IMR-90 (cell line): ENCODE results near the gene SLC9A2. TPM values are rescaled to one million over a fixed set of nuclear protein-coding genes. Genes with fewer than 3 reads are reported as not detected.

ENCODE experiments used
- ATAC-seq: fragments of 200-7000 bp; cut with Tn5 transposase; 2 replicates; pipeline ENCODE4 v1.9.1; 2020; ENCODE audit warnings: low read depth, mild to moderate bottlenecking, moderate library complexity
- BruUV-seq: library from RNA; stranded (reverse); fragments of 400-500 nt; replicated peaks from 2 replicates; lab custom pipeline; 2021; lab: Mats Ljungman, UMichigan
- CTCF ChIA-PET: fragments of 300-600 bp; formaldehyde crosslinking; extraction: SDS; loops from one replicate; lab custom pipeline; 2021; ENCODE audit warnings: antibody characterized with exemption; lab: Yijun Ruan, JAX
- POLR2A ChIA-PET: fragments of 300-600 bp; sonication (Branson Sonifier 250); formaldehyde crosslinking; loops from one replicate; lab custom pipeline; 2022; ENCODE audit warnings: antibody characterized with exemption; ENCODE audit not compliant: unreplicated experiment; lab: Charles Lee
- DNase-seq: peaks from one replicate; pipeline ENCODE4 v3.0.0; 2013
- H2AFZ ChIP-seq: replicated peaks from 2 replicates; pipeline ENCODE3; 2013; ENCODE audit warnings: low read length, mild to moderate bottlenecking; ENCODE audit not compliant: poor library complexity
- H2AK5ac ChIP-seq: 2 replicates; pipeline ENCODE4 v1.6.1; 2013; ENCODE audit warnings: low read depth, low read length, inconsistent platforms
- H2AK9ac ChIP-seq: replicated peaks from 2 replicates; pipeline ENCODE3; 2013; ENCODE audit warnings: mild to moderate bottlenecking, low read depth, low read length, moderate library complexity; ENCODE audit not compliant: poor library complexity
- H2BK120ac ChIP-seq: 2 replicates; pipeline ENCODE4 v1.6.1; 2013; ENCODE audit warnings: low read depth, low read length, inconsistent platforms
- H2BK15ac ChIP-seq: 3 replicates; pipeline ENCODE4 v1.6.1; 2013; ENCODE audit warnings: low read depth, low read length, inconsistent platforms
- H2BK20ac ChIP-seq: 2 replicates; pipeline ENCODE4 v1.6.1; 2013; ENCODE audit warnings: low read depth, mild to moderate bottlenecking, inconsistent platforms, low read length, moderate library complexity
- H2BK5ac ChIP-seq: 2 replicates; pipeline ENCODE4 v1.6.1; 2013; ENCODE audit warnings: mild to moderate bottlenecking, low read depth, low read length, inconsistent platforms; ENCODE audit not compliant: poor library complexity, severe bottlenecking
- H3K14ac ChIP-seq: replicated peaks from 2 replicates; pipeline ENCODE4 v1.6.1; 2013; ENCODE audit warnings: low read depth, low read length, inconsistent platforms
- H3K18ac ChIP-seq: 2 replicates; pipeline ENCODE4 v1.6.1; 2013; ENCODE audit warnings: low read depth, low read length, control low read depth
- H3K23ac ChIP-seq: 2 replicates; pipeline ENCODE4 v1.6.1; 2013; ENCODE audit warnings: low read depth, low read length, inconsistent platforms
- H3K27ac ChIP-seq: 2 replicates; pipeline ENCODE4 v1.5.1; 2013; ENCODE audit warnings: mild to moderate bottlenecking, control low read depth, low read length; ENCODE audit not compliant: insufficient read depth
- H3K27me3 ChIP-seq: 2 replicates; pipeline ENCODE4 v1.6.1; 2013; ENCODE audit warnings: low read length; ENCODE audit not compliant: control insufficient read depth, insufficient read depth
- H3K36me3 ChIP-seq: 2 replicates; pipeline ENCODE4 v1.6.1; 2013; ENCODE audit warnings: low read length, mixed read lengths; ENCODE audit not compliant: control insufficient read depth, insufficient read depth
- H3K4ac ChIP-seq: 2 replicates; pipeline ENCODE4 v1.6.1; 2013; ENCODE audit warnings: low read depth, low read length, inconsistent platforms
- H3K4me1 ChIP-seq: 2 replicates; pipeline ENCODE4 v1.6.1; 2013; ENCODE audit warnings: low read length, mixed read lengths; ENCODE audit not compliant: control insufficient read depth, insufficient read depth
- H3K4me2 ChIP-seq: 2 replicates; pipeline ENCODE4 v1.6.1; 2013; ENCODE audit warnings: low read depth, mild to moderate bottlenecking, control low read depth, low read length, moderate library complexity
- H3K4me3 ChIP-seq: 2 replicates; pipeline ENCODE4 v1.5.1; 2013; ENCODE audit warnings: low read depth, mild to moderate bottlenecking, control low read depth, low read length, moderate library complexity; ENCODE audit not compliant: insufficient read depth
- H3K56ac ChIP-seq: 2 replicates; pipeline ENCODE4 v1.6.1; 2013; ENCODE audit warnings: low read length, inconsistent platforms; ENCODE audit not compliant: insufficient read depth; ENCODE audit errors: extremely low read depth
- H3K79me1 ChIP-seq, 2 experiments: 2 replicates each; pipeline ENCODE4 v1.6.1; 2013; ENCODE audit warnings: low read length in 2 of 2, inconsistent platforms in 1 of 2, low read depth in 1 of 2
- H3K9ac ChIP-seq: 2 replicates; pipeline ENCODE4 v1.6.1; 2013; ENCODE audit warnings: low read depth, low read length, control low read depth
- H3K9me1 ChIP-seq: 2 replicates; pipeline ENCODE4 v1.6.1; 2013; ENCODE audit warnings: low read length, inconsistent platforms; ENCODE audit not compliant: insufficient read depth
- H3K9me3 ChIP-seq: 2 replicates; pipeline ENCODE4 v1.6.1; 2013; ENCODE audit warnings: low read length; ENCODE audit not compliant: control insufficient read depth, insufficient read depth
- H4K20me1 ChIP-seq: 2 replicates; pipeline ENCODE4 v1.6.1; 2013; ENCODE audit warnings: low read length, inconsistent platforms; ENCODE audit not compliant: insufficient read depth
- H4K5ac ChIP-seq: 2 replicates; pipeline ENCODE4 v1.6.1; 2013; ENCODE audit warnings: mild to moderate bottlenecking, low read depth, low read length, control low read depth
- H4K8ac ChIP-seq, 2 experiments: 2 replicates each; pipeline ENCODE4 v1.6.1; 2013; ENCODE audit warnings: low read depth in 2 of 2, low read length in 2 of 2, control low read depth in 1 of 2, inconsistent platforms in 1 of 2
- H4K91ac ChIP-seq: 2 replicates; pipeline ENCODE4 v1.6.1; 2013; ENCODE audit warnings: low read depth, low read length, inconsistent platforms; ENCODE audit not compliant: insufficient read depth
- BHLHE40 ChIP-seq: fragments of 150-350 bp; IDR thresholded peaks from 2 replicates; pipeline ENCODE4 v1.6.1; 2016; ENCODE audit warnings: mild to moderate bottlenecking, low read depth, low read length
- CEBPB ChIP-seq: IDR thresholded peaks from 2 replicates; pipeline ENCODE4 v1.6.1; 2012; ENCODE audit warnings: low read depth, low read length, improper control_type of control experiment
- CHD1 ChIP-seq: IDR thresholded peaks from 2 replicates; pipeline ENCODE4 v1.6.1; 2012; ENCODE audit warnings: low read depth, low read length, improper control_type of control experiment
- CTCF ChIP-seq: conservative IDR thresholded peaks from 2 replicates; pipeline ENCODE4 v1.5.1; 2012; ENCODE audit warnings: mild to moderate bottlenecking, low read depth, low read length, improper control_type of control experiment
- ELK1 ChIP-seq: fragments of 150-350 bp; IDR thresholded peaks from 2 replicates; pipeline ENCODE4 v1.6.1; 2016; ENCODE audit warnings: low read depth, mild to moderate bottlenecking, low read length, moderate library complexity, borderline replicate concordance
- FOS ChIP-seq: fragments of 150-350 bp; IDR thresholded peaks from 2 replicates; pipeline ENCODE4 v1.6.1; 2016; ENCODE audit warnings: low read depth, low read length
- MAFK ChIP-seq: IDR thresholded peaks from 2 replicates; pipeline ENCODE4 v1.6.1; 2012; ENCODE audit warnings: low read depth, low read length, improper control_type of control experiment
- MAZ ChIP-seq: IDR thresholded peaks from 2 replicates; pipeline ENCODE4 v1.6.1; 2012; ENCODE audit warnings: low read depth, mild to moderate bottlenecking, low read length, improper control_type of control experiment, moderate library complexity, borderline replicate concordance
- MXI1 ChIP-seq: IDR thresholded peaks from 2 replicates; pipeline ENCODE4 v1.6.1; 2012; ENCODE audit warnings: low read depth, mild to moderate bottlenecking, low read length, moderate library complexity, borderline replicate concordance
- NFE2L2 ChIP-seq: fragments of 150-350 bp; IDR thresholded peaks from 2 replicates; pipeline ENCODE4 v1.6.1; 2016; ENCODE audit warnings: low read depth, mild to moderate bottlenecking, low read length
- POLR2A ChIP-seq: IDR thresholded peaks from 2 replicates; pipeline ENCODE4 v1.6.1; 2012; ENCODE audit warnings: mild to moderate bottlenecking, low read depth, low read length
- RAD21 ChIP-seq: IDR thresholded peaks from 2 replicates; pipeline ENCODE4 v1.6.1; 2012; ENCODE audit warnings: low read length, improper control_type of control experiment
- RCOR1 ChIP-seq: IDR thresholded peaks from 2 replicates; pipeline ENCODE4 v1.6.1; 2012; ENCODE audit warnings: mild to moderate bottlenecking, low read length, improper control_type of control experiment; ENCODE audit not compliant: insufficient replicate concordance
- RFX5 ChIP-seq: IDR thresholded peaks from 2 replicates; pipeline ENCODE4 v1.8.0; 2012; ENCODE audit warnings: low read depth, mild to moderate bottlenecking, low read length, moderate library complexity
- SMC3 ChIP-seq: fragments of 150-350 bp; IDR thresholded peaks from 2 replicates; pipeline ENCODE4 v1.6.1; 2016; ENCODE audit warnings: low read depth, mild to moderate bottlenecking, antibody characterized with exemption, low read length, moderate library complexity
- dilution Hi-C: fragments of 300-500 bp; cut with HindIII; formaldehyde crosslinking; loops from one replicate; pipeline ENCODE4 v1.14.3; 2018; ENCODE audit warnings: low sequenced_read_pairs; ENCODE audit not compliant: unreplicated experiment
- in situ Hi-C: fragments of 300-500 bp; cut with MboI; formaldehyde crosslinking; loops from 3 replicates; pipeline ENCODE4 v1.14.3; 2019; ENCODE audit warnings: low sequenced_read_pairs, inconsistent platforms, mixed read lengths
- intact Hi-C: fragments of 100-400 bp; cut with micrococcal nuclease; formaldehyde crosslinking; loops from 2 replicates; pipeline ENCODE4 v1.10.0; 2022
- polyA plus RNA-seq, 3 experiments: library from polyadenylated mRNA; depleted of rRNA; stranded (reverse); fragments of >200 nt; gene quantifications; 2 replicates each; pipeline ENCODE4 v1.2.3, GENCODE V29; 2012; ENCODE audit warnings: low replicate concordance in 1 of 3
- total RNA-seq: library from RNA; depleted of rRNA; stranded (reverse); fragments of >200 nt; gene quantifications from 2 replicates; pipeline ENCODE4 v1.2.3, GENCODE V29; 2012
- TF ChIP-seq, protein P1 (sequence below): fragments of 150-350 bp; IDR thresholded peaks from 2 replicates; pipeline ENCODE4 v1.6.1; 2017; ENCODE audit warnings: mild to moderate bottlenecking, antibody characterized with exemption, low read length, low read depth

SLC9A2 gene
- total and polyA plus RNA-seq, 2 of the 4 experiments (the other 2 are of a cell fraction) = not detected

DNA sequence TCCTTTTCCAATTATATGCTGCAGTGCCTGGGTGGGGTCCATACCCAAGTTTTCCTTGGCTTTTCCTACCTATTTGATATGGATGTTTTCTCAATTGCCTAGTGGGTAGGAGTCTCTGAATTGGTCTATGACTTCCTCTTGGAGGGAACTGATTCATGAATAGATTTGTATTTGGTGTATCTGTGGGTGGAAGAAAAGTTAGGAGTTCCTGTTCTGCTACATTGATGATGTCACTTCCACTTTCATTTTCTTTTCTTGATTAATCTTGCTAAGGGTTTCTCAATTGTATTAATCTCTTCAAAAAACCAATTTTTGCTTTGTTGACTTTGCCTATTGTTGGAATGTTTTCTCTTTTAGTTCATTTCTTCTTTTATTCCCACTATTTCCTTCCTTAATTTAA lies 37.4 kb upstream of the SLC9A2 start:
- intact Hi-C loops (no loop called here), dilution Hi-C loops (no loop called here), in situ Hi-C loops (no loop called here)
- ChIA-PET CTCF (no interaction called here), POLR2A (no interaction called here)
- Histone ChIP-seq H3K23ac (no peak overlapping the region), H2AFZ (no peak overlapping the region), H4K8ac (no peak overlapping the region), H4K5ac (no peak overlapping the region), H2BK20ac (no peak overlapping the region), H3K9ac (no peak overlapping the region), H2AK9ac (no peak overlapping the region), H3K4ac (no peak overlapping the region), H2AK5ac (no peak overlapping the region), H3K9me3 (no peaks in the 10 kb centered on the region), H3K27me3 (no peaks in the 10 kb centered on the region; the same call in 1 of the 2 replicates), H4K20me1 (no peaks in the 10 kb centered on the region), H3K4me3 (no peak overlapping the region), H3K4me1 (no peaks in the 10 kb centered on the region), H3K9me1 (no peaks in the 10 kb centered on the region), H3K36me3 (no peaks in the 10 kb centered on the region), H2BK5ac (no peak overlapping the region), H3K14ac (no peak overlapping the region), H3K27ac (no peak overlapping the region), H3K4me2 (no peak overlapping the region; the same call in 1 of the 2 replicates), H2BK120ac (no peak overlapping the region), H2BK15ac (no peak overlapping the region), H3K18ac (no peak overlapping the region), H3K79me1 (no peaks in the 10 kb centered on the region), H4K91ac (no peak overlapping the region), H3K56ac (no peak overlapping the region)
- TF ChIP-seq ELK1 (no peak), MAZ (no peak), RAD21 (no peak), POLR2A (no peak), NFE2L2 (no peak), CTCF (no peak), CHD1 (no peak), BHLHE40 (no peak), MAFK (no peak), FOS (no peak), SMC3 (no peak), RFX5 (no peak), CEBPB (no peak), MXI1 (no peak), RCOR1 (no peak)
- TF ChIP-seq, protein P1, sequence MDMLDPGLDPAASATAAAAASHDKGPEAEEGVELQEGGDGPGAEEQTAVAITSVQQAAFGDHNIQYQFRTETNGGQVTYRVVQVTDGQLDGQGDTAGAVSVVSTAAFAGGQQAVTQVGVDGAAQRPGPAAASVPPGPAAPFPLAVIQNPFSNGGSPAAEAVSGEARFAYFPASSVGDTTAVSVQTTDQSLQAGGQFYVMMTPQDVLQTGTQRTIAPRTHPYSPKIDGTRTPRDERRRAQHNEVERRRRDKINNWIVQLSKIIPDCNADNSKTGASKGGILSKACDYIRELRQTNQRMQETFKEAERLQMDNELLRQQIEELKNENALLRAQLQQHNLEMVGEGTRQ = no peak
- no TSS peak for BruUV-seq
- ATAC-seq = no peak
- no peak for DNase-seq
